Kidney (tissue), 14 donors: ENCODE results near the gene CEP95. TPM values are rescaled to one million over a fixed set of nuclear protein-coding genes. Genes with fewer than 3 reads are reported as not detected.
"Not testable (repeated sequence)": the region's sequence is repeated elsewhere in the genome, so short reads cannot be mapped to it uniquely, and the experiment has no call there.

Experiments
- DNase-seq, 5 donors: peaks; one replicate each; pipeline ENCODE4 v3.0.0-alpha.2; 2013 to 2020
- FAIRE-seq: peaks from 2 replicates; lab custom pipeline; 2012; peaks lifted over from hg19 to GRCh38; lab: Jason Lieb, UNC
- H3K27ac ChIP-seq, 2 donors: one replicate each; pipeline ENCODE4 v1.7.0; 2013; ENCODE audit warnings: low read depth in 2 of 2, low read length in 2 of 2, inconsistent platforms in 1 of 2
- H3K27me3 ChIP-seq: one replicate; pipeline ENCODE4 v1.7.1; 2013; ENCODE audit warnings: low read length, inconsistent platforms; ENCODE audit not compliant: control insufficient read depth, insufficient read depth
- H3K36me3 ChIP-seq, 3 donors: one replicate each; pipeline versions ENCODE4 v1.7.0 to v1.7.1; 2013; ENCODE audit warnings: low read length in 3 of 3, control low read depth in 1 of 3, inconsistent platforms in 1 of 3; ENCODE audit not compliant: insufficient read depth in 3 of 3, control insufficient read depth in 2 of 3
- H3K4me1 ChIP-seq, 3 donors: one replicate each; pipeline versions ENCODE4 v1.7.0 to v1.7.1; 2013; ENCODE audit warnings: low read length in 3 of 3, inconsistent platforms in 1 of 3, low read depth in 1 of 3; ENCODE audit not compliant: control insufficient read depth in 2 of 3, insufficient read depth in 2 of 3
- H3K4me3 ChIP-seq, 3 donors: one replicate each; pipeline versions ENCODE4 v1.7.0 to v1.8.1; 2013; ENCODE audit warnings: low read length in 3 of 3, control low read depth in 1 of 3, inconsistent platforms in 1 of 3
- H3K9ac ChIP-seq, 3 donors: one replicate each; pipeline versions ENCODE4 v1.7.0 to v1.7.1; 2013; ENCODE audit warnings: low read length in 3 of 3, control low read depth in 1 of 3, inconsistent platforms in 1 of 3
- H3K9me3 ChIP-seq, 3 donors: one replicate each; pipeline versions ENCODE4 v1.7.0 to v1.7.1; 2013; ENCODE audit warnings: low read length in 3 of 3, control low read depth in 1 of 3, inconsistent platforms in 1 of 3; ENCODE audit not compliant: control insufficient read depth in 2 of 3, insufficient read depth in 1 of 3
- intact Hi-C: fragments of 100-400 bp; cut with DNase I; formaldehyde crosslinking; loops from one replicate; pipeline ENCODE4 v1.11.1; 2022
- polyA plus RNA-seq: library from polyadenylated mRNA; stranded (reverse); fragments of 350-450 nt; fragmentation: Illumina TruSeq; extraction: RNeasy Lipid Tissue Mini Kit (QIAGEN cat#74804); gene quantifications from one replicate; pipeline ENCODE4 v1.2.3, GENCODE V29; 2014; ENCODE audit warnings: low read depth, low replicate concordance; ENCODE audit not compliant: insufficient read depth
- total RNA-seq: library from RNA; stranded (reverse); fragmentation: NEBNext Ultra II Directional; extraction: Animal tissue kit (Norgen Biotek cat#: 25700); gene quantifications from one replicate; pipeline ENCODE4 v1.2.1, GENCODE V29; 2021
- TF ChIP-seq, protein P1 (sequence below): IDR thresholded peaks from 3 replicates; pipeline ENCODE4 v1.5.1; 2012; ENCODE audit warnings: mild to moderate bottlenecking, moderate library complexity, borderline replicate concordance; ENCODE audit not compliant: insufficient read depth; ENCODE audit errors: extremely low read depth
- donor health status: control.
- donor health status: control.
- donor health status: control.
- donor health status: control.
- donor health status: control.
- donor health status: DM: yes; HTN: yes; CAD: no.
- donor health status: Normal renal cell carcinoma (clear cell type).

CEP95 gene
- total and polyA plus RNA-seq, 2 donors from 2014 or later: 25.3 to 49.3 TPM

DNA sequence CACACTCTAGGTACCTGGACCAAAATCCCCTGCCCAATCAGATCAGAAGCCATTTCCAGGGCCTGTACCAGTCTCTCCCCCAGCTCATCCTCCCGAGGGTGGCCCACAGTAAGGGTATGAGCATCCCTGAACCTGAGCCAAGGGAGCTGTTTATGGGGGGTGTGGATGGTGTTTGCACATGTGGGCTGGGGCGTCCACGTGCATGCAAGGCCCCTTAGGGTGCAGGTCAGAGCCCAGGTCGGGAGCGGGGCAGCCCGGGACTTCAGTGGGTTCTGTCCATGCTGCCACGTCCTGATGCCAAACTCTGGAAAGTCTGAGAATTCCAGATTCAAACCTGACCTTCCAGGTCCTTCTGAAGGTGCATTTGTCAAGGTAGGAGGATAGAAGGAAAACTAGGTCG lies 48.0 kb upstream of the CEP95 start:
- Histone ChIP-seq H3K4me3 (no peak overlapping the region), H3K9ac (no peak overlapping the region), H3K36me3 (no peaks in the 10 kb centered on the region), H3K27me3 (no peaks in the 10 kb centered on the region), H3K9me3 (no peaks in the 10 kb centered on the region), H3K27ac (no peak overlapping the region), H3K4me1 (peaks cover 0 to 2% (median 0%) of the 10 kb centered on the region in 3 donors)
- no peak for FAIRE-seq
- intact Hi-C loops: no loop called here
- TF ChIP-seq, protein P1, sequence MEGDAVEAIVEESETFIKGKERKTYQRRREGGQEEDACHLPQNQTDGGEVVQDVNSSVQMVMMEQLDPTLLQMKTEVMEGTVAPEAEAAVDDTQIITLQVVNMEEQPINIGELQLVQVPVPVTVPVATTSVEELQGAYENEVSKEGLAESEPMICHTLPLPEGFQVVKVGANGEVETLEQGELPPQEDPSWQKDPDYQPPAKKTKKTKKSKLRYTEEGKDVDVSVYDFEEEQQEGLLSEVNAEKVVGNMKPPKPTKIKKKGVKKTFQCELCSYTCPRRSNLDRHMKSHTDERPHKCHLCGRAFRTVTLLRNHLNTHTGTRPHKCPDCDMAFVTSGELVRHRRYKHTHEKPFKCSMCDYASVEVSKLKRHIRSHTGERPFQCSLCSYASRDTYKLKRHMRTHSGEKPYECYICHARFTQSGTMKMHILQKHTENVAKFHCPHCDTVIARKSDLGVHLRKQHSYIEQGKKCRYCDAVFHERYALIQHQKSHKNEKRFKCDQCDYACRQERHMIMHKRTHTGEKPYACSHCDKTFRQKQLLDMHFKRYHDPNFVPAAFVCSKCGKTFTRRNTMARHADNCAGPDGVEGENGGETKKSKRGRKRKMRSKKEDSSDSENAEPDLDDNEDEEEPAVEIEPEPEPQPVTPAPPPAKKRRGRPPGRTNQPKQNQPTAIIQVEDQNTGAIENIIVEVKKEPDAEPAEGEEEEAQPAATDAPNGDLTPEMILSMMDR: no peak
- no peak for DNase-seq

DNA sequence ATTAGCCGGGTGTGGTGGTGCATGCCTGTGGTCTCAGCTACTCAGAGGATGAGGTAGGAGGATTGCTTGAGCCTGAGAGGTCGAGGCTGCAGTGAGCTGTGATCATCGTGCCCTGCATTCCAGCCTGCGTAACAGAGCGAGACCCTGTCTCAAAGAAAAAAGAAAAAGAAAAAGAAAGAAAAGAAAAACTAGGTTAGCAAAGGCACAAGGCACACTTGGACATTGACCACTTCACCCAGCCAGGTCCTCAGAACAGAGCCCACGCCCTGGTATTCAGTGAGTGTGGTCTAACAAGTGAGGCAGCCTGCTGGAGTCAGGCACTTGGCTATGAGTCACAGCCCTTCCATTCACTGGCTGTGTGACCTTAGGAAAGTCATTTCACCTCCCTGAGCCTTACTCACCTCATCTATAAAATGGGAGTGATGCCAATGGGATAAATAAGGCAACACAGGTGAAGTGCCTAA lies 47.5 kb upstream of the CEP95 start:
- Histone ChIP-seq H3K27ac (no peak overlapping the region), H3K4me1 (peaks cover 0 to 2% (median 0%) of the 10 kb centered on the region in 3 donors), H3K36me3 (no peaks in the 10 kb centered on the region), H3K9ac (no peak overlapping the region), H3K9me3 (no peaks in the 10 kb centered on the region), H3K4me3 (no peak overlapping the region), H3K27me3 (no peaks in the 10 kb centered on the region)
- intact Hi-C loops: no loop called here
- TF ChIP-seq, protein P1: no peak
- FAIRE-seq (no peak), DNase-seq (peak in 1 of 5 donors; percentile 4)

DNA sequence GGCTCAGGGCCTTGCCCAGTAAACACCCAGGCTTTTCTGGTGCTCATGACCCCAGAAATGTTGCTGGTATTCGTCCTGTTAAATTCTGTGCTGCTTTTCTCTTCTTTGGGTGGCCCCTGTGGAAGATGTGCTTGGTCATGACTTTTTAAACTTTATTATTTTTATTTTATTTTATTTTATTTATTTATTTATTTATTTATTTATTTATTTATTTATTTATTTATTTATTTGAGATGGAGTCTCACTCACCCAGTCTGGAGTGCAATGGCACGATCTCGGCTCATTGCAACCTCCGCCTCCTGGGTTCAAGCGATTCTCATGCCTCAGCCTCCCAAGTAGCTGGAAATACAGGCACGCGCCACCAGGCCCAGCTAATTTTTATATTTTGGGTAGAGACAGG lies 47.0 kb upstream of the CEP95 start:
- H3K27ac ChIP-seq, DNase-seq, H3K4me1 ChIP-seq, H3K4me3 ChIP-seq, H3K27me3 ChIP-seq, H3K36me3 ChIP-seq, H3K9me3 ChIP-seq, intact Hi-C loops, H3K9ac ChIP-seq, FAIRE-seq: not testable (repeated sequence)

DNA sequence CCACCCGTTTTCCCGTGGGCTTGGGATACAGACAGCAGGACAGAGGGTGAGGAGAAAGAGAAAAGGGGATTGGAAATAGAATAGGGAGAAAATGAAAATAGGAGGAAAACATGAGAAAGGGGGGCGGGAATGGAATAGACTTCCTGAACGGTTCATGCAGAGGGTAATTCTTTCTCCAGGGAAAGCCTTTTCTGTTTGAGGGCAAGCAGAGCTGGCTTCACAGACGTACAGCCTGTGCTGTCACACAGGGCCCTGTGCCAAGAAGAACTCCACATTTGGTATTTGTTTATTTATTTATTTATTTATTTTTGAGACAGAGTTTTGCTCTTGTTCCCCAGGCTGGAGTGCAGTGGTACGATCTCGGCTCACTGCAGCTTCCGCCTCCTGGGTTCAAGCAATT lies 45.8 kb upstream of the CEP95 start:
- no peak overlapping the region for H3K27ac ChIP-seq
- TF ChIP-seq, protein P1: no peak
- intact Hi-C loops: no loop called here
- no peaks in the 10 kb centered on the region for H3K9me3 ChIP-seq
- H3K9ac ChIP-seq: no peak overlapping the region
- H3K4me3 ChIP-seq: no peak overlapping the region
- DNase-seq (peak in 3 of 5 donors; percentile 10 to 79 (median 66)), FAIRE-seq (no peak)
- H3K36me3 ChIP-seq: no peaks in the 10 kb centered on the region
- peaks cover 0 to 2% (median 0%) of the 10 kb centered on the region in 3 donors for H3K4me1 ChIP-seq
- H3K27me3 ChIP-seq: no peaks in the 10 kb centered on the region
